GM18517 (cell line): Measurements from ENCODE around the gene RAI1.

Experiments used
- ATAC-seq: cut with Tn5 transposase; IDR thresholded peaks from one replicate; pipeline ENCODE4 v1.9.1; 2021; ENCODE audit warnings: mild to moderate bottlenecking, moderate library complexity; ENCODE audit not compliant: unreplicated experiment

The RAI1 gene

DNA sequence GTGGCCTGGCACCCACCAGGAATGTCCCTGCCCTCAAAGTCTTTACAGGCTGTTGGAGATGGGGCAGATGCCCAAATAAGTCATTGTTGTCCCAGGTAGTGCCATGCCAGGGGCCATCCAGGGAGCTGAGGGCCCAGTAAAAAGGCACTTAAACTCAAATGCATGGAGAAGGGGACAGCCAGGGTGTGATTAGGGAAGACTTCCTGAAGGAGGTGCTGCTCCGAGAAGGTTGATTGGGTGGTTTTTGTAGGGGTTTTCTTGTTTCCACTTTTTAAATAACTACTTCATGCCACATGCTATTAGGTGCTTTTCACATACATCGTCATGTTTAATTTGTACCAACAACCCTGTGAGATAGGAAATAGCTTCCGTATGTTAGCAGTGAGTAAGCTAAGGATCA lies 66.9 kb downstream of the RAI1 start:
- ATAC-seq, result no peak

DNA sequence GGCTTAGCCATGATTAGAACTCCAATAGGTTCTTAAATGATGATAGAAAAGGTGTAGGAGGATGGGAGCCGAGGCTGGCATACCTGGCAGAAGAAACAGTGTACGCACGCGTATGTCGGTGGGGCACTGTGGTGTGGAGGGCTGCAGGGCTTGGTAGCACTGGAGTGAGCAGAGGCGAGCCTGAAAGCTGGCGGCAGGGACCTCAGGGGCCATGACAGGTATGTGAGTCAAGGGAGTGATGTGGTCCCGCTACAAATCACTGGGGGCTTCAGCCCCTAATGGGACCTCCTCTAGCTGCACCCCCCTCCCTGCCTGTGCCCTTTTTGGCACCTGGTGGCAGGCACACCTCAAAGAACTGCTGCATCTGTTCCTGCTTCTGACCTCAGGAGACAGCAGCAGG lies 67.3 kb downstream of the RAI1 start:
- ATAC-seq, result no peak

DNA sequence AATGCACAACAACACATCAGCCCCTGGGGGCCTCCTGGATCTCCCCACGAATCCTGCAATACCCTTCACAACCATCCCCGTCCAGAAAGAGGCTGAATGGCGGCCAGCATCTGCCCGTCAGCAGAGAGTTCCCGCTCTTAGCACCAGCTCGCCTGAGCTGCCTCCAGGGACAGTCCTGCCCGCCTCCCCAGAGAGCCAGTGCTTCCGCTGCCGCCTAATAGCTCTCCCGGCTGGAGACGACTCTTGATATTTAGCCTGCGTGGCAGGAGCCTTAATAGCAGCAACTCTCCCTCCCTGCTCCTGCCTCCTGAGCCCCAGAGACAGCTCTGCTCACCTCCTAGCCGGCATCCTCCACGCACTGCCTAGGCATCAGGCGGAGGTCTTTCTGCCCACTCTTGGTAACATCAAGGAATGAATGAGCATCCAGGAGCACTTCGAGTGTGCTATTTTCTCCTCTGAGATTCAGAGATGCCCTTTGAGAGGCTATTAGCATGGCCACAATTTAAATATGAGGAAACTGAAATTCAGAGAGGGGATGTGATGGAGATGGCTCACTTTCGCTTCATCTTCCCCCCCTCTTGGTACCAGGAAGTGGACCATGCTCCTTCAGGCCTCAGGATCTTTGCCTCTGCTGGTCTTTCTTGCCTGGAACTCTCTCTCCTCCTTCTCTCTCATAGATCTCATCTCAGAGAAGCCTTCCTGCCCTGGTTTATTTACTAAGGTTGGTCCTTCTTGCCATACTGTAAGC lies 67.9 kb downstream of the RAI1 start:
- ATAC-seq, result no peak

DNA sequence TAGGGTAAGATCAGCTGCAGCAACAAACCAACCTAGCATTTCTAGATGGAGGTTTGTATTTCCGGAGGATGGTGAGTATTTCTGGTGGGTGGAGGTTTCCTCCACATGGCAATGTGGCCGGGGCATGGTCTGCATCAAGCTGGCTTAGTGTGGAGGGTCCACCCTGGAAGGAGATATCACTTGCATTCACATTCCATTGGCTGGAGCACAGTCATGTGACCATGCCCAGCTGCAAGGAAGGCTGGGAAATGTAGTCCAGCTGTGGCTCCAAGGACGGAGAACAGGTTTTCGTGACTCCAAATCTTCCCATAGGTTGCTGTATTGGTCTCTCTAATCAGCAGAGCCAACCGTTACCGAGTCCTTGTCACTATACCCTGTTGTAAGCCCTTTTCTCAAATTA lies 68.7 kb downstream of the RAI1 start:
- ATAC-seq, result peak; percentile 28

DNA sequence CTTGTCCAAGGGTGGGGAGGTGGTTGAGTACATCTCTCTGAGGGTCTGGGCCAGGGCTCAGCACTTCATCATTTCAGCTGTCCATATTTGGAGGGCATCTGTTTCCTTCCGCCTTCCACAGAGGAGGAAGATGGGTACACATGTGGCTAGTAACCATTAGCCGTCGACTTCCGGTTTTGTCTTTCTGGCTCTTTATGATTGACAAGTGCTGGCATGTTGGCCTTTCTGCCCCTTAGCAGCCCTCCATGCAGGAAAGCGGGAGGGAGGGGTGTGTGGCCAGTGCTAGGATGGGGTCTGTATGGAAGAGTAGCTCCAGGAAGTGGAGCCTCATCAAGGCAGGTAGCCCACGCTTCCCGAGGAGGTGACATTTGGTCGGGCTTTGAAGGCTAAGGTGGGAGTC lies 69.6 kb downstream of the RAI1 start:
- no peak for ATAC-seq

DNA sequence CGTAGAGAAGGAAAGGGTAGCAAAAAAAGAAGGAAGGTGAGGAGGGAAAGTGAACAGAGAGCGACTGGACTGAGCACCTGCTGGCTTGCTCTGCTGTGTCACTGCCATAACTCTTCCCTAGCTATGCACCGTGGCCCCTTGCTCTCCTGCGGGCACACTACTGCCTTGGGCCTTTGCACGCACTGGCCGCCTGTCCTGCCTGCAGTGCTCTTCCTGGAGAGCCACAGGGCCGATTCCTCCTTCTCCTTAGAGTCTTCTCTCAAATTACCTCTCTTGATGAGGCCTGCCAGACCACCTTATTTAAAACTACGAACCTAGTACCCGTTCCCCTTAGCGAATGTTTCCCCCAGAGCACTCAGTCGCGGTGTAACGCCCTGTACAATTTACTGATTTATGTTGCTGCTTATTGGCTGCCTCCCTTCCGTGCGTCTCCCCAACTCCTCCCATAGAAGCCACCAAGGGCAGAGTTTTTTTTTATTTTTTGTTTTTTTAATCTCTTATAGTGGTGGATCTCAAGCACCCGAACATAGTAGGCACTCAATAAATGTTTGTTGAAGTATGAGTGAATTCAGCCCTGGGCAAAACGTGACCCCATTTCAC lies 70.3 kb downstream of the RAI1 start:
- no peak for ATAC-seq

DNA sequence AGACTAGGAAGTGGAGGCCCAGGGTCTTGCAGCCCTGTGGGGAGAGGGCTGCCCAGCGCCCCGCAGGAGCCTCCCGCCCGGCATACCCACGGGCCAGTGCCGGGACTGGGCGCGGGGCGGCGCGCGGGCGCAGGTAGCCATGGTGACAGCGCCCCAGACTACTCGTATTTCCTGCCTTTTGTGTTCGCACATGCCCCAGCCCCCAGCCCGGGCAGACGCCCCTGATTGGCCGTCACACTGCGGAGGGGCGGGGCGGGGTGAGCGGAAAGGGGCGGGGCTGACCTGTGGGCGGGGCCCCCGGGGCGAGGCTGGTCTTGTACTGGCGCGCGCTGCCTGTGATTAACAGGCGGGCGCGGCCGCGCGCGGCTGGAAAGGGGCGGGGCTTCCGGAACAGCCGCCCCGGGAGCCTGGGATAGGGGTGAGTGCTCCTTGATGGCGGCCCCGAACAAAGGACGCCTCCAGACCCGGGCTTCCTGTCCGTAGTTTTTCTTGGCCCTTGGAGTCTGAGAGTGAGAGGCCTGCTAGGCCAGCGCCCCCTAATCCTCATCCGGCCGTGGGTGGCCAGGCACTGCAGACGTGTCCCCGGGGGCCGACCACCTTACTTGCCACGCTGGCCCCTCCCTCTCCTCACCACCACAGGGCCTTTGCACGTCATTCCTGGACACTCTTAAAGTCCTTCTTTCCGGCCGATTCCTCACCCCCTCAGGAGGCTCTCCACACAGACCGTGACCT lies 71.0 kb downstream of the RAI1 start:
- peak; percentile 69 for ATAC-seq

DNA sequence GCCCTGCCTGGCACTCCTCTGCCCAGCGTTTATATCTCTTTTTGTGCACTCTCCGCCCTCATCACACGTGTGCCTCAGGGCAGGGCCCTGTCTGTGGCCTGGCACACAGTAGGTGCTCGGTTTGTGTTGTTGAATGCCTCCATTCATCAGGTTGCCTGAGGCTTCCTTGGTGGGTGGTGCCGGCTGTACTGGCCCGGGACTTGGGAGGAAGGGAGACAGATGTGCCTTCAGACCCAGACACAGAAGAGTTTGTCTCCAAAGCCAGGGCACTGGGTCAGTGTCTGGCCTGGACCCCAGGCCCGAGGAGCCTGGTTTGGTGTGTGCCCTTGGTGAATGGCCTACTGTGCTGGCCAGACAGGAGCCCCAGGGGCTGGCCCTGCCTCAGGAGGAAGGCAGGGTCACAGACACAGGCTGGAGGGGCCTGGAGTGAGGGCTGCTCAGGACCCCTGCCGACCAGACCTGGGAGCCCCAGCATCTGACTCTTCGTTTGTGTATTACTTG lies 71.6 kb downstream of the RAI1 start:
- no peak for ATAC-seq

DNA sequence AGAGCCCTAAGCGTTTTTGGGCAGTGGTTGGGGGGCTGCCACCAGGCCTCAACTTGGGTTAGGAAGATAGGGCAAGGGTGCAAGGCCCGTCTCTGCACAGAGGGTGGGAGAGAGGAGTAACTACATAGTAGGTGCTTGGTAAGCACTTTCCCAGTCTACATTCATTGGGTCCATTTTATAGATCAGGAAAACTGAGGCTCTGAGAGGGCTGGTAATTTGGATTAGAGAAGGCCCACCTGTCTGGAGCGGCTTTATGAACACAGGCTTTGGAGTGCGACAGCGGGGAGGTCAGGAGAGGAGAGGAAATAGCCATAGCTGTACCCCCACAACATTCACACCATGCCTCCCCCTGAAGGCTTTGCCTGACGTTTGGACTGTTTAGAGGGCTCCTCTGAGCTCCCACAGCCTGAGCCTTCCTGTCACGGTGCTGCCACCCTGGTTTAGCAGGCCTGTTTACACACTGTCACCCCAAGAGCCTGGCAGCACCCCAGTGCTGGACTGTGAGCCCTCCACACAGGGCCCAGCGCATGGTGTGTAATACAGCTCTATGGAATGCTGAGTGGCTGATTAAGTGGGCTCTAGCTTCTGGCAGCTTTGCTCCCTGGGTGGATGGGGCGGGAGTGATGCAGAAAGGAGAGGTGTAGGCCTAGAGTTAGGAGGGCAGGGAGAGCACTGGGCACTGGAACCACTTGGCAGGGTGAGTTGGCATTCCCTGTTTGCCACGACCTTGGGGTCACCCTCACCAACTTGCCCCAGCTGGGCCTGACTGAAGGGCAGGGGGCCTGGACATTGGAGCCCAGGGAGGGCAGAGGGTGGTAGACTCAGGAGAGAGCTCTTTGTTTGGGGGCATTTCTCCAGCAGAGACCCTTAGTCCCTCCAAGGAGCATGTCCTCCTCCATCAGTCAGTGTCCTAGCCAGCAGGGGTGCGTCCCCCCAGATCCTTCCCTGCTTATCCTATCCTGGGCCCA lies 73.7 kb downstream of the RAI1 start:
- ATAC-seq, result no peak

DNA sequence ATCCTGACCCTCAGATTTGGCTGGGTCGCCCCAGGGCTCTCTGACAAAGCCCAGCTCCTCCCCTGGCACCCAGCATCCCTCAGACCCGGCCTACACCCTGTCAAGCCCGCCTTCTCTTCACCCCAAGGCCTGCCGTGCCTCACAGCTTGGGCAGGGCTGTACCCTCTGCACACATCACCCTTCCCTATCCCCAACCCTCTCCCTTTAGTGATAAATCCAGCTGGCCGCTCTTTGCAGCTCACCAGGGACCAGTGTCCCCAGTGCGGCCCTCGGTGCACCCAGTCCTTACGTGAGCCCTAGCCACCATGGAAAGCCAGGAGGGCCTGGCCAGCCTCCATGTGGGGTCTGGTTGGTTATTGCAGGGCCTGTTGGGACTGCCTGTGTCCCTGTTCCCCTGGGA lies 74.5 kb downstream of the RAI1 start:
- ATAC-seq, result no peak

DNA sequence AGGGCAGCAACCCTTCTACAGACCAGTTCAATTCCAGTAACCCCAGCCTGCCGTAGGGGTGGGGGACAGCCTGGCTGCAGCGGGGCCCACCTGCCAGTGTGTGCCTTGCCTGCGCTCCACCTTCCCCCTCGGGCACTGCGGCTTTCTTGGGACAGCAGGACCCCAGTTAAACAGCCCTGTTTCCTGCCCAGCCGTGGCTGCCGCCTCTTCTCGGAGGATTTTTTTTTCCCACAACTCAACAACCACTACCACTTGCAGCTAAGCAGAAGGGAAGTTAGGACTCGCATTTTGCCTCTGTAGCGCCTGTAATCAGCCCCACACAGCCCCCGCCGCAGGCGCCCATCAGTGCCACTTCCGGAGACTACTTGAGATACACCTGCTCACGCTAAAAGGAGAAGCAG lies 76.1 kb downstream of the RAI1 start:
- no peak for ATAC-seq

DNA sequence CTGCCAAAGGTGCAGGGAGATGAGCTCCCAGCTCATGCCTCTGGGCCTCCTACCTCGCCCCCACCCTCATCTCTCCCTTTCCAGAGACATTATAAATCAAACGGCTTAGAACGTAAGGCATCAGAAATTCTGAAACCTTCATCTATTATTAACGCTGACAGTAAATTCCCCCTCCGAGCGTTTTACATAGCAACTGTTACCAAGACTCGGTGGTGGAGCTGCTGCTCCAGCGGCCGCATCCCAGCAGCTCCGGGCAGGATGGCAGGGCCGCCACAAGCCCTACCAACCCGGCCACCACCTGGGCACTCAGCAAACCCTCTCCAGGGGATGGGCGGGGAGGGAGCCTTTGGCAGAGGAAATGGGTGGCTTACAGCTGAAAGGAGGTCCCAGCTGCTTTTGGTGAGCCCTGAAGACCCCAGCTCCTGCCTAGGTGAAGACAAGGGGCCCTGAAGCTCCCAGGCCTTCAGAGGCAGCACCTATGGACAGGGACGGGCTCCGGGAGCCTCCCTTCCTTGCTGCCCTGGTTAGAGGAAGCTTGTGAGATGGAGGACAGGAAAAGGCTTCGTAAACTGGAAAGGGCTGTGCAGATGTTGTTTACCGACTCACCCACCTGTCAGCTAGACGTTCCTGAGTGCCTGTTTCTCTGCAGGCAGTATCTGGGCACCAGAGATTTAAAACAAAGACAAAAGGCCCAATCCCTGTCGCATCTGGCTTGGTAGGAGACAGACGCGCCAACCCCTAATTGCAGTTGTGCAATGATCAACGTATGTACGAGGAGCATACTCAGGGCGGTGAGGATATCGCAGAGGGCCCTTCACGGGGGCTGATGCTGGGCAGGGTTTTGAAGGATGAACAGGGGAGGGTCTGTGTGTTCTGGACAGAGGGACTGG lies 76.9 kb downstream of the RAI1 start:
- ATAC-seq, result no peak

DNA sequence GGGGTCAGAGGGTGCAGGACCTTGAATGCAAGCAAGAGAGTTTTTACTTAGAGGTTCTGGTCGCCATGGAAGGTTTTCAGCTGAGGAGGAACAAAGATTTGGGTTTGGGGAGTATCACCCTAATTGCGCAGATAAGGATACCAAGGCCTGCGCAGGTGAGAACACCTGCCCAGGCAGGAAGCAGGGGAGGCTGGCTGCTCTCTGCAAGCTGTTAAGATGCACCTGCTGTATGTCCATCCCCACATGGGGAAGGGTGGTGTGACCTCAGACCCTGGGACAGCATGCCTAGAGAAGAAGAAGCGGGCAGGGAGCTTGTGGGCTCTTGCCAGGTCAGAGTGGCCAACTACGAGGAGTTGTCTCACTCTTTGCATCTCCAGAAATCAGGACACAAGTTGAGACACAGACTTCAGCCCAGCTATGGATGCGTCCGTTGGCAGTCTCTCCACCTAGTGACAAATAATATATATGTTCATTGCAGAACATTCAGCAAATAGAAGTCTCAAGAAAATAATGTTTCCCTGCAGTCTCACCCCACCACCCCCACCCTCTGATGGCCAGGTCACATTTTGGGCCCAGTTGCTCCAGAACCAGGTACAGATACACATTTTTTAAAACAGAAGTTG lies 77.8 kb downstream of the RAI1 start:
- ATAC-seq, result no peak

DNA sequence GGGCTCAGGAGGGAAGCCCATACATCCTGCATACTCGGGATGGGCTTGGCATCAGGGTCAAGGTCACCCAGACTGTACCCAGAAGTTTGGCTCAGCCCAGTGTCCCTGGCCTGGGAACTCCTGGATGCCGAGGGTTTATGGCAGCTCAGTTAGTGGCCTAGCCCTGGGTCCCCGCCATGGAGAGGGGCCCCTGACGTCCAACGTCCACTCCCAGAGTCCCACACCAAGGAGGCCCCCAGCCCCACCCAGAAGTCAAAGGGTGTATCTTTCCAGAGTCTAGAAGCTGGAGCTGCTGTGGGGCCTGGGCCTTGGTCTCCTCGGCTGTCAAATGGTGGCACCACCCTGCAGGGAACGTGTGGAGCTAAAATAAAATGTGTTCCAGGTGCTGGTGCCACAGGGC lies 79.1 kb downstream of the RAI1 start:
- ATAC-seq, result no peak

DNA sequence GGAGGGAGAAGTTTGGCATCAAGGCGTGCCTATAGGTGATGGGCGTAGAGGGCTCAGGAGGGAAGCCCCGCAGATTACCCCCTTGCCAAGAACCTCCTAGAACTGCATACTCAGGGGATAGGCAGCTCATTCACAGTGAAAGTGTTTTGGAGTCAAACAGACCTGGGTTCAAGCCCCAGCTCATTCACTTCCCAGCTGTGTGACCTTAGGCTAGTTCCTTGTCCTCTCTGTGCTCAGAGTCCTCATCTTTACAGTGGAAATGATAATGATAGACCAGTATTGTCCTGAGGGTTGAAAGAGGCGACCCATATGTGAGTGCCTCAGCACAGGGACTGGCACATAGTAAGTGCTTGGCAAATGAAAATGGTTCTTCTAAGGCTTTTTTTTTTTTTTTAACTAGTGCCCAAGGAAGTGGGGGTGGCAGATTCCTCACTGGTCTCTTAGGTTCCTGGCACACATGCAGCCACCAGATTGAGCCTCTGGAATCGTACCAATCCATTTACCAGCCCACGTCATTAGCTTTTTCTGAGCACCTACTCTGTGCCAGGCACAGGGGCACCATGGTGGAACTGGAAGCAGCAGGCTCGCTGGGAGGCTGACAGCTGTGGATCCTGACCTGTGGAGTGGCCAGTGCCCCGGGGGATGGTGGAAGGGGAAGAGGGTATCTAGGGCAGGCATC lies 79.8 kb downstream of the RAI1 start:
- ATAC-seq, result no peak

DNA sequence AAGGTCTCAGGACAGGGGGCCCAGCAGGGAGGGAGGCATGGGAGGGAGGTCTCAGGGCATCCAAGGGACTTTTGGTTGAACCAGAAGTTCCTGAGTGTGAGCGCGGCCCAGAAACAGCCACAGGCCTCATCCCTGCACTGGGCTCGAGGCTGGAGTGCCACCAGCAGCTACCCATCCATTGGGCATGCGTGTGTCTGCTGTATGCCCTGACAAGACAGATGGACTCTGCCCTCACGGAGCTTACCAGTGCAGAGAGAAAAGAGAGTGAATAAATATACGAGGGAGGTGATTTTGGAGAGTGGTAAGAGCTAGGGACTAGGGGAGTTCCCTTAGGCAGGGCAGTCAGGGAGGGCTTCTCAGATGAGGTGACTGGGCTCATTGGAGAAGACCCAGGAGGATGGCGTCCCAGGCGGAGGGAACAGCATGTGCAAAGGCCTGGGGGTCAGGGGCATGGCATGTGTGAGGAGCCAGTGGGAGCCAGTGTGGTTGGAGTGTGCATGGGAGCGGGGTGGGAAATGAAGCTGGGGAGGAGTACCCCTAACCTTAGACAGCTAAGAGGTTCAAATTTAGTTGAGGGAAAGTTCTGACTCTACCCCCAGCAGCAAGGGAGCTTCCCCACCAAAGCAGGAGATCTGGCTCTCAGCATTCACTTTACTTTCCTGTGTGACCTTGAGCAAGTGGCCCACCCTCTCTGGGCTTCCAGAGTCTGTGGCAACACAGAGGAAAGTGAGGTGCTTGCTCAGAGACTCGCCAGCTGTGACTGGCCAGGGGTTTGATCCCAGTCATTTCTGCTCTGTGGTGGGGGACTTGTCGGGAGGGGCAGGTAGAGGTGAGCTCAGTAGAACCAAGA lies 80.9 kb downstream of the RAI1 start:
- no peak for ATAC-seq

DNA sequence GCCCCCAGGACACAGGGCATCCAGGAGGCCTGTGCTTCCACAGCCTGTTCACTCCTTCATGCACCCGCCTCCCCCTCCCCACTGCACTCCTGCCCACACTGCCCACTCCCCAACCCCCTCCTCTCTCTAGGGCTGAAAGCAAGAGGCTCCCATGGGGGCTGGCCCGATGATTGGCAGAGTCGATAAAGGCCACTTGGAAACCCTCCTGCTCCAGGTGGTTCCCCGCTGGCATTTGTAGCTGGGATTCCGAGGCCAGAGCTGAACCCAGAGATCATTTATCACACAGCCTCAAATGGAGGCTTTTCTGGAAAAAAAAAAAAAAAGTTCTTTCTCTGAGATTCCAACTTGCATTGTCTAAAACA lies 81.5 kb downstream of the RAI1 start:
- no peak for ATAC-seq

DNA sequence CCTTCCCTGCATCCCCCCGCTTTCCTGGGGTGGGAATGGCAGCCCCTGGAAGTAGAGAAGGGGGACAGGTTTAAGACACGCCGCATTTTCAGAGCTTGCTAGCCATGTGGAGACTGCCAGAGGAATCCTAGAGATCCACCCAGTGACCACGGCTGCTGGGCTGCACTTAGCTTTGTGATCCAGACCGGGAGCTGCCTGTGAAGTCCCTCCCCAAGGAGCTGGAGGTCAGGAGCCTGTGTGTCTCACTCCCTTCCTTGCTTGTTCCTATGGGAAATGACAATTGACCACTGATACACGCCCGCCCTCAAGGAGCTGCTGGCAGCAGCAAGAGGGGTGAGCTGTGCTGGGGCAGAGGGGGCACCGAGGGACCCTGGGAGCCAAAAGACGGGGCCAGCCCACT lies 81.9 kb downstream of the RAI1 start:
- no peak for ATAC-seq
